Left ventricle myocardium inferior (tissue), 1 donor: ENCODE results near the gene OS9. TPM values are rescaled to one million over a fixed set of nuclear protein-coding genes. Genes with fewer than 3 reads are reported as not detected.
A peak's percentile ranks its signal among the peaks of the same experiment; 100 is the strongest.

Experiments used
- DNase-seq: peaks from one replicate; pipeline ENCODE4 v3.0.0-alpha.2; 2020
- H3K27ac ChIP-seq: fragments of 200-600 bp; replicated peaks from 2 replicates; pipeline ENCODE4 v1.8.0; 2021
- H3K27me3 ChIP-seq: fragments of 200-600 bp; 2 replicates; pipeline ENCODE4 v1.8.0; 2021; ENCODE audit warnings: low read depth
- H3K36me3 ChIP-seq: fragments of 200-600 bp; 2 replicates; pipeline ENCODE4 v1.8.0; 2021
- H3K4me1 ChIP-seq: fragments of 200-600 bp; 2 replicates; pipeline ENCODE4 v1.8.0; 2021
- H3K4me3 ChIP-seq: fragments of 200-600 bp; 2 replicates; pipeline ENCODE4 v1.8.0; 2021; ENCODE audit warnings: mild to moderate bottlenecking, moderate library complexity
- H3K9me3 ChIP-seq: fragments of 200-600 bp; replicated peaks from 2 replicates; pipeline ENCODE4 v1.8.0; 2021
- intact Hi-C: fragments of 100-400 bp; cut with micrococcal nuclease; formaldehyde crosslinking; loops from one replicate; pipeline ENCODE4 v1.11.0; 2022
- total RNA-seq: library from RNA; stranded (reverse); fragmentation: NEBNext Ultra II Directional; extraction: Animal tissue kit (Norgen Biotek cat#: 25700); gene quantifications from one replicate; pipeline ENCODE4 v1.2.1, GENCODE V29; 2021
- TF ChIP-seq, protein P1 (sequence below): fragments of 200-600 bp; IDR thresholded peaks from 2 replicates; pipeline ENCODE4 v1.8.0; 2021; ENCODE audit warnings: antibody characterized with exemption, mild to moderate bottlenecking, borderline replicate concordance
- donor health status: DM: no; HTN: yes; CAD: no; lungs with severe emphysema.

Gene OS9
- total RNA-seq, 1 donor from 2014 or later: 112 TPM

DNA sequence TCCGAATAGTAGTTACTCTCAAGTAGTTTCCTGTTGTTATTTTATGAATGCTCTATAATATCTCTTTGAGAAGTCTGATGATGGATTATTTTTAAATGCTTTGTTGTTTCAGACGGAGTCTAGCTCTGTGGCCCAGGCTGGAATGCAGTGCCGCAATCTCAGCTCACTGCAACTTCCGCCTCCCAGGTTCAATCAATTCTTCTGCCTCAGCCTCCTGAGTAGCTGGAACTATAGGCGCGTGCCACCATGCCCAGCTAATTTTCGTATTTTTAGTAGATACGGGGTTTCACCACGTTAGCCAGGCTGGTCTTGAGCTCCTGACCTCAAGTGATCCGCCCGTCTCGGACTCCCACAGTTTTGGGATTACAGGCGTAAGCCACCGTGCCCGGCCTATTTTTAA is 1.4 kb upstream of the OS9 start:
- Histone ChIP-seq H3K4me3 (no peak overlapping the region), H3K4me1 (peaks cover 13% of the 10 kb centered on the region), H3K27me3 (peaks cover 8% of the 10 kb centered on the region), H3K36me3 (peaks cover 19% of the 10 kb centered on the region), H3K9me3 (no peaks in the 10 kb centered on the region), H3K27ac (no peak overlapping the region)
- no peak for DNase-seq
- intact Hi-C loops: no loop called here
- TF ChIP-seq, protein P1, sequence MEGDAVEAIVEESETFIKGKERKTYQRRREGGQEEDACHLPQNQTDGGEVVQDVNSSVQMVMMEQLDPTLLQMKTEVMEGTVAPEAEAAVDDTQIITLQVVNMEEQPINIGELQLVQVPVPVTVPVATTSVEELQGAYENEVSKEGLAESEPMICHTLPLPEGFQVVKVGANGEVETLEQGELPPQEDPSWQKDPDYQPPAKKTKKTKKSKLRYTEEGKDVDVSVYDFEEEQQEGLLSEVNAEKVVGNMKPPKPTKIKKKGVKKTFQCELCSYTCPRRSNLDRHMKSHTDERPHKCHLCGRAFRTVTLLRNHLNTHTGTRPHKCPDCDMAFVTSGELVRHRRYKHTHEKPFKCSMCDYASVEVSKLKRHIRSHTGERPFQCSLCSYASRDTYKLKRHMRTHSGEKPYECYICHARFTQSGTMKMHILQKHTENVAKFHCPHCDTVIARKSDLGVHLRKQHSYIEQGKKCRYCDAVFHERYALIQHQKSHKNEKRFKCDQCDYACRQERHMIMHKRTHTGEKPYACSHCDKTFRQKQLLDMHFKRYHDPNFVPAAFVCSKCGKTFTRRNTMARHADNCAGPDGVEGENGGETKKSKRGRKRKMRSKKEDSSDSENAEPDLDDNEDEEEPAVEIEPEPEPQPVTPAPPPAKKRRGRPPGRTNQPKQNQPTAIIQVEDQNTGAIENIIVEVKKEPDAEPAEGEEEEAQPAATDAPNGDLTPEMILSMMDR: no peak

DNA sequence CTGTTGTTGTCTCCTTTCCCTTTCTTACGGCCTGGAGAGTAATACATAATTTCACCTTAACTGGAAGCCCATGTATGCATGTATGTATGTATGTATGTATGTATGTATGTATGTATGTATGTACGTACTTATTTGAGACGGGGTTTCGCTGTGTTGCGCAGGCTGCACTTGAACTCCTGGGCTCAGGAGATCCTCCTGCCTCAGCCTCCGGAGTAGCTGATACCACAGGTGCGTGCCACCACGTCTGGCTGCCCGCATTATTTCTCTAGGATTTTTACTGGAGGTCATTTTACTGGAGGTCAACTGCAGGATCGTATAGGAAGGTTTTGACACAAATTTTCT is 644 bp upstream of the OS9 start:
- H3K4me3 ChIP-seq: peak overlapping the region; percentile 92
- H3K9me3 ChIP-seq: no peaks in the 10 kb centered on the region
- intact Hi-C loops: no loop called here
- peaks cover 21% of the 10 kb centered on the region for H3K36me3 ChIP-seq
- H3K27ac ChIP-seq: peak overlapping the region; percentile 47
- TF ChIP-seq, protein P1: no peak
- peaks cover 13% of the 10 kb centered on the region for H3K4me1 ChIP-seq
- DNase-seq: no peak
- peaks cover under 1% of the 10 kb centered on the region for H3K27me3 ChIP-seq

DNA sequence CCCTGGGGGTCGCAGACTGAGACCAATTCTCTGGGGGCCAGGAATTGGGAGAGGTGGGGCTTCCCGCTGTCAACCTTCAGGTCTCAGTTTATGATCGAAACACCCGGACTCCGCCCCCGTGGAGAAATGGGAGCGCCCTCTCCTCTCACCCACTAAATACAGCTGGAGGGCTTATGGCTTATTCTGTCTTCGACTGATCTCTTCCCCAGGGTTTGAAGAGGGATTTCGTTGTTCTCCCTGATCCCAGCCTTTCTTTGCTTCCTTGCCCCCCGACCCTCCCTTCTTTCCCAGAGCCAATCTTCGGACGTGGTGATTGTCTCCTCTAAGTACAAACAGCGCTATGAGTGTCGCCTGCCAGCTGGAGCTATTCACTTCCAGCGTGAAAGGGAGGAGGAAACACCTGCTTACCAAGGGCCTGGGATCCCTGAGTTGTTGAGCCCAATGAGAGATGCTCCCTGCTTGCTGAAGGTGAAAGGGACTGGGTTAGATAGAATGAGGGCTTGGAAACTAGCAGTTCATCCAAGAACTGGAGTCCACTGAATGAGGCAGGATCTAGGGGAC is 607 bp downstream of the OS9 start:
- Histone ChIP-seq H3K27ac (peak overlapping the region; percentile 86), H3K4me3 (peak overlapping the region; percentile 92), H3K9me3 (no peaks in the 10 kb centered on the region), H3K27me3 (no peaks in the 10 kb centered on the region), H3K36me3 (peaks cover 26% of the 10 kb centered on the region), H3K4me1 (peaks cover 13% of the 10 kb centered on the region)
- DNase-seq: no peak
- TF ChIP-seq, protein P1: no peak
- intact Hi-C loops: no loop called here

DNA sequence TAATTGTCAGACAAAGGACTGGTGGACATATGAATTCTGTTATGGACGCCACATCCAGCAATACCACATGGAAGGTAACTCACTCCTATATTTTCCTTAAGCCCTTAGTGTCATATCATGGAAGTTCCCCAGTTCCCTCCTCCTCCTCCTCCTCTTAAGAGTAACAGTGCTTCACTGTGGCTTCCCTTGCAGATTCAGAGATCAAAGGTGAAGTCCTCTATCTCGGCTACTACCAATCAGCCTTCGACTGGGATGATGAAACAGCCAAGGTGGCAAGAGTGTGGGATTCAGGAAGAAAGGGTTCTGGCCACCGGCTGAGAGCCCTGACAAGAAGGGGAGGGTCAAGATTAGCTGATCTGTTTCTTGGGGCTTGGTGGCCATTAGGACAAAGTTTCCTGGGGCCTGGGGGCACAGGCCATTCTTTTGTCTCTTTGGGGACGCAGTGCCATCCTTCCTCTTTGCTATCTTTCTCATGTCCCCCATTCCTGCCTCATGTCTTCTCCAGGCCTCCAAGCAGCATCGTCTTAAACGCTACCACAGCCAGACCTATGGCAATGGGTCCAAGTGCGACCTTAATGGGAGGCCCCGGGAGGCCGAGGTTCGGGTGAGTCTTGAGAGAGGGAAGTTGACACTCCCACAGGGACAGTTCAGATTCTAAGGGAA is 2.0 kb downstream of the OS9 start:
- TF ChIP-seq, protein P1: no peak
- no peak for DNase-seq
- no peak overlapping the region for H3K27ac ChIP-seq
- no peaks in the 10 kb centered on the region for H3K9me3 ChIP-seq
- intact Hi-C loops: no loop called here
- H3K27me3 ChIP-seq: no peaks in the 10 kb centered on the region
- peaks cover 13% of the 10 kb centered on the region for H3K4me1 ChIP-seq
- peaks cover 26% of the 10 kb centered on the region for H3K36me3 ChIP-seq
- no peak overlapping the region for H3K4me3 ChIP-seq

DNA sequence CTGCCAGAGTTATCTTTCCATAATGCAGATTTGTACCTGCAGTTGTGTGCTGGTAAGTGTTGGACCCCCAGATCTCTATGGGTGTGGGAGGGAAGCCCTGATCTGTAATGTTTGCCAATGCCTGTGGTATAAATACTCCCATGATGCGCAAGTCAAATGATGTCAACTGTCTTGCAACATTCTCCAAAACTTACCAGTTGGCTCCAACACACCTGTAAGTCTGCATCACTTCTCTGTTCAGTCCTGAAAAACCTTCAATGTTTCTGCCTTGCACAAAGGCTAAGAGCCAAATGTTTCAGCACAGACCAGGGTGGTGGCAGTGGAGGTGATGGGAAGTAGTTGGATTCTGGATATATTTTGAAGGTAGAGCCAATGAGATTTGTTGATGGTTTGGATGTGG is 3.1 kb downstream of the OS9 start:
- Histone ChIP-seq H3K9me3 (no peaks in the 10 kb centered on the region), H3K27ac (no peak overlapping the region), H3K36me3 (peaks cover 34% of the 10 kb centered on the region), H3K27me3 (no peaks in the 10 kb centered on the region), H3K4me3 (no peak overlapping the region), H3K4me1 (peaks cover 13% of the 10 kb centered on the region)
- intact Hi-C loops: no loop called here
- TF ChIP-seq, protein P1: no peak
- DNase-seq: no peak
